ENCODE data around the gene CNOT2.

Gene CNOT2

DNA sequence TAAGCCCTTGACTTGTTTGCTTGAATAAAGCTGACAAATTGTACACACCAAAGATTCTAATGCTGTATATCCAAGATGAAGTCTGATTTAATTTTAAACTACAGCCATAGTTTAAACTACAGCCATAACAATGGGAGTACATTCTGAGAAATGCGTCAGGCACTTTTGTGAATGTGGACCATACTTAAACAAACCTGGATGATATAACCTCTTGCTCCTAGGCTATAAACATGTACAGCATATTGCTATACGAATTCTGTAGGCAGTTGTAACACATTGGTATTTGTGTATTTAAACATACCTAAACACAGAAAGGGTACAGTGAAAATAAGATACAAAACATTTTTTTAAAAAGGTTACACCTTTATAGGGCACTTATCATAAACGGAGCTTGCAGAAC, 63.4 kb downstream of the CNOT2 start:
- no peak for DNase-seq

DNA sequence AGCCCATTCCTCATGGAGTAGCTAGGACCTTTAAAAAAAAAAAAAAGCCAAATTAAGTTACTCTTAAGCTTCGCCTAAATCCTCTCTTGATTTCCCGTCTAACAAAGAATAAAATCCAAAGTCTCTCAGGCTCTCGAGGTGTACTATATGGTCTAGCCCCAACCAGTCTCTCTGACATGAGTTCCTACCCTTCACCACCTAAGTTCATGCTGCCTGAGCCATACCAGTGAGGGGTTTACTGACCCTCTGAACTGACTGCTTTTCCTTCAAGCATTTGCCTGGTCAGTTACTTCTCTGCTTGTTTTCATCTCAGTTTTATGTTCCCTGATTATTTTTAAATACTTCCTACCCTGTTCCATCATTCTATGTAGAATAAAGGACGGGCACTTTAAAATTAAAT, 64.6 kb downstream of the CNOT2 start:
- no peak for DNase-seq

DNA sequence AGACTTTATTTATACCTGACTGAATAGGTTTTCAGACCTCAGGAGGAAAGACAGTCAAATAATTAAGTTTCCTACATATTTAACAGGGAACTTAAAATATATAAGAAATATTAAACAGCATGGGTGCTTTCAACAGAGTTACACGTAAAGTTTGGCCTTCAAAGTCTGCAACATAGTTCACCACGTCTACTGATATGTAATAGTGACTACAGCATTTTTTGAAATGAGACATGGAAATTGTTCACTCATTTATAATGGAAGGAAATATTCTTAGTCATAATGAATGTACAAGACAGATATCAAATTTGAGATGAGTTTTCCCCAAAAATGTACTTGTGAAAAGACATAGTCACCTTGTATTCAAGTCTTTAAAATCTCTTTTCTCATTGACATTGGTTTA, 66.1 kb downstream of the CNOT2 start:
- no peak for DNase-seq

DNA sequence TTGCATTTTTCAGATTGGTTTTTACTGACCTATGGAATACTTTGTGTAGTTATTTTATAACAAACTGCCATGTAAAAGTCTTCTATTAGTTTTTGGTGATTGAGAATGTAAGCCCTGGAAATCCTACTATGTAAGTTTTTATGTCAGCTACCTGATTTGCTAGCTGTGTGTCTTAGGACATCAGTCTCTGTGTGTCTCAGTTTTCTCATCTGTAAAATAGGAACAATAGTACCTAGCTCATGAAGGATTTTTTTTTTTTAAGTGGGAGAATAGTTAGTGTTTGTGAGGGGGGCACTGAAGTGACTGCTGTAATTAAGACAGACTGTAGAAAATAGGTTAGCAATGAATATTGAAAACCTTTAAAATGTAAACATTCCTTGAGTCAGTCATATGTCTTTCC, 70.9 kb downstream of the CNOT2 start:
- DNase-seq, result no peak

DNA sequence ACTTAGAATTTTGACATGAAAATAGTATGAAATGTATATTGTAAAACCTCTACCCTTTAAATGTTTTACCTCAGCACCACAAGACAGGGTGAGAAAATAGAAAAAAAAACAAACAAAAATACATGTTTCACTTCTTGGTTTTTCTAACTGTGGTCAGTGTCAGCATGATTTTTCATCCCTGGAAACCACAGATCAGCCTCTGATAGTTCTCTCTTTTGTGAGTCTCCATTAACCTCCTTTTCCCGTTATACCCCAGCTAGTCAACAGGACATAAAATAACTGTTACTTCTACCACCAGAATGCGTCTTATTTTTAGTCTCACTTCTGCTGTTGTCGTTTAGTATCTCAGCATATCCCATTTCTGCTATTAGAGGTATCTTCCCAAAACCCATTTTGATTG, 74.5 kb downstream of the CNOT2 start:
- no peak for DNase-seq

DNA sequence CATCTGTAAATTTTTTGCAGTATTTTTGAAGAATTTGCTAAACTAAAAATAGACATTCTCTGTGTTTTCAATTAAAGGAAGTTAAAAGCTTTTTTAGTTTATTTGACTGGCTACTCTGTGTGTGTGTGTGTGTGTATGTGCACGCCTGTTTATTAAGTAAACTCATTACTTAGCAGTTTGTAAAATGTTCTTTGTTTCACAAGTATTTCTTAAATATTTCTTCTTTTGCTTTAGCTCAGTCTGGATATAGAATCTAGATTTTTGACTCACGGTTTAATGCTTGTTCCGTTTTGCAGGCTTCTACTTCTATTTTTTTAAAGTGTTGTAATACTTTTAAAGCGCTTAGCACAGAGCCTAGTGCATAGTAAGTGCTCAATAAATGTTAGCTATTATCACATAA, 76.4 kb downstream of the CNOT2 start:
- no peak for DNase-seq

DNA sequence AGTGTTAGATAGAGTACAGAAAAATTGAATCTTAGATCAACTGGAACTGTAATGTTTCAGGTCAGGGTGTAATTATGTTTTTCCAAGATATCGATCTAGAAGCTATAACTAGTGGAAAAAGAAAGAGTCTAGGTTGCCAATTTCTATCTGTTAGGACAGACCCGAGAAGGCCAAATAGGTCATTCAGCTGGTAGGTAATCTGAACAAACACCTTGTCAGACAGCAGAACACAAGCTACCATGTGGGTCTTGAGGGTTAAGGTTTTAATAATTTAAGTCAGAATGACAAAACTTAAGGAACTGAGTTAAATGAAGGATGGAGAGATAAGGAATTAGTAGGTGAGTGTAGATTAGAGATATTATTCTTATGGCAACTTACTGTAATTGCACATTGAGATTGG, 78.0 kb downstream of the CNOT2 start:
- no peak for DNase-seq

DNA sequence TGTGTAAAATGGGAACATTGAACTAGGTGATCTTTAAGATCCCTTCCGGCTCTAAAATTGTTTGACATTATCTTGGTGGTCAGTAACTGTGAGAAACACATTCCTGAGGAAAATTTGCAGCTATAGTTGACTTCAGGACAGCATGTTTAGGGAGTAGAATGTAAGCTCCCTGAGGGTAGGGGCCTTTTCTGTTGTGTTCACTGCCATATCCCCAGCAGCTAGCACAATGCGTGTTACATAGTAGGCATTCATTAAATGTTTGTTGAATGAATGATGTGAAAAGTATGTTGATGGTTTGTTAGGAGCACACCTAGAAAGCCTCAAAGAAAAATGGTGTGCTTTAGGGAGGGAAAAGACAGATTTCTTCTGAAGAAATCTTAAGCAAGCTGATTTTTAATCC, 84.3 kb downstream of the CNOT2 start:
- DNase-seq, result no peak

DNA sequence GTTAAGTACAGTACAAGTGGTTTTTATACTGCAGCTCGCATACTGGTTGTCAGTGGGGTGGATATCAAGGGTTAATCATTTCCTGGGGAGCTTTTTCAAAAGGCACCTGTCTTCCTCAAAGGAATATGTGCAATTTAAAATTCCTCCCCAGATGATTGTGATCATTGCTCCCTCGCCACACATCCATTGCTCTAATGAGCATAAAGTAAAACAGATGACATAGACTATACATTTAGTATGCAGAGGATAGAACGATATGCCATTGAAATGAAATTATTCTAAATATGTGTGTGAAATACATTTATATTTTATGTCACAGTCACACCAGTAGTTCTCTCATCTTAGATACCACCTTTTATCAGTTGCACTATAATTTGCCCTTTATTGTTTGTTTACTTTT, 86.5 kb downstream of the CNOT2 start:
- no peak for DNase-seq

DNA sequence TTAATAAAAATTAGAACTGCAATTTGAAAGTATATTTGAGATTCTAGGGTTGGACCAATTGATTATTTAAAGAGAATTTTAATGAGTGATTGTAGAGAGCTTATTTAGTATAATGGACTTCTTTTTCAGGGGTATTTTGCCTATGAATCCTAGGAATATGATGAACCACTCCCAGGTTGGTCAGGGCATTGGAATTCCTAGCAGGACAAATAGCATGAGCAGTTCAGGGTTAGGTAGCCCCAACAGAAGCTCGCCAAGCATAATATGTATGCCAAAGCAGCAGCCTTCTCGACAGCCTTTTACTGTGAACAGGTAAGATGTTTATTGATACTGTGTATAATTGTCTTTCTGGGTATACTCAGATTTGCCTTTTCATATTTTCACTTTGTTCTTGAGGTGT, 86.9 kb downstream of the CNOT2 start:
- no peak for DNase-seq

DNA sequence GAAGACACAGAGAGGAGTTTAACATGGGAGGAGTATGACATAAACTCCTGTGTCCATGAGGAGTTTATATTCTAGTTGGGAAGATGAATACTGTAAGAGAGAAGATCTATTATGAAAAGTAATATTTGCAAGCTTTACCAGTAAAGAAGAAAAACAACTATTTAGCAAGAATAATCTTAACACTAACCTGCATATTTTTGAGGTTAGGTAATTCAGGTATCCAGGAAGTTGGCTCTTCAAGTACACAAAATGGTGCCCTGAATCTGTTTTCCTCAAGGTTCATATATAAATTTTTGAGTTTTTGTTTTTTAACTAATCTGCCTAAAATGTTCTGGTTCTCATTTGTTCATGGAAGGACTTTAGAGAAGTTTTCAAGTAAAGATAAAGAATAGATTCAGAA, 89.0 kb downstream of the CNOT2 start:
- DNase-seq, result no peak

DNA sequence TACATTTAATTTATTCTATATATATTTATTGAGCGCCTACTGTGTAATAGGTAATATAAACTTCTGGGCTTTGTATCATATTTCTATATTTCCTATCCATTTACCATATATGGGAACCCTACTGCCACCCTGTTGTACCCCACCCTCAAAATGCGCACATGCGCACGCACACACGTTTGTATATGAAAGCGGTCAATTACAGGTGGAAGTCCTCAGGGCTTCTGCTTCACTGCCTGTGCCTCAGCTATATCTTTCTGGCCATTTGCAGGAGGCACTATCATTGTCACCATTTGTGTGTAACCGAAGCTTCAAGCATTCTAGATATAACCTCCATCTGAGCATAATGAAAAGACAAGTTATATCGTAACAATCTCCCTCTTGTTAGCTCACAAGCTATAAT, 91.5 kb downstream of the CNOT2 start:
- no peak for DNase-seq

DNA sequence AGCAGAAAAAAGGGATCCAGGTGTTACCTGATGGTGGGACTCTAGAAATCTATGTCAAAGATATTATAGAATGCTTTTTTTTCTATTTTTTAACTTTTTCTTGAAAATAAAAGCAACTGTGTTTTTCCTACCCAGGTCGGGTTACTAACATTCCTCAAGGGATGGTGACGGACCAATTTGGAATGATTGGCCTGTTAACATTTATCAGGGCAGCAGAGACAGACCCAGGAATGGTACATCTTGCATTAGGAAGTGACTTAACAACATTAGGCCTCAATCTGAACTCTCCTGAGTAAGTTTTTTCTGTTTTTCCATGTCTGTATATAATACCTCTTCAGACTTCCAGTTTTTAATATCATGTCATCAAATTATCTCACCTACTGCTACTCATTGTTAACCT, 95.3 kb downstream of the CNOT2 start:
- no peak for DNase-seq

DNA sequence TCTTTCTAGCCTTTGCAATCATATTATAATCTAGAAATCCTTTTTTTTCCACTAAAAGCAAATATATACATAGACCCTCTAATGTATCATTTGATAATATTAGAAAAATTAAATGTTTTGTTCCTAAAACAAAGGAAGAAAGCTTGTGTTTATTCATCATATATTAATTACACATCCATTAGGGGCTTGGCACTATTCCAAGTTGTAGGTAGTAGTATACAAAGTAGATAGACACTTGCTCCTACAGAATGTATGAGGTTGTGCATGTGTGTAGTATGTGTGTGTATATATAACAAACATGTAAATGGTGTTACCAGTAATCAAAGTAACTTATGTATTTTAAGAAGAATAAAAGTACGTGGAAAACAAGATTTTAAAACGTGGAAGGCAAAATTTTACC, 107.8 kb downstream of the CNOT2 start:
- no peak for DNase-seq

DNA sequence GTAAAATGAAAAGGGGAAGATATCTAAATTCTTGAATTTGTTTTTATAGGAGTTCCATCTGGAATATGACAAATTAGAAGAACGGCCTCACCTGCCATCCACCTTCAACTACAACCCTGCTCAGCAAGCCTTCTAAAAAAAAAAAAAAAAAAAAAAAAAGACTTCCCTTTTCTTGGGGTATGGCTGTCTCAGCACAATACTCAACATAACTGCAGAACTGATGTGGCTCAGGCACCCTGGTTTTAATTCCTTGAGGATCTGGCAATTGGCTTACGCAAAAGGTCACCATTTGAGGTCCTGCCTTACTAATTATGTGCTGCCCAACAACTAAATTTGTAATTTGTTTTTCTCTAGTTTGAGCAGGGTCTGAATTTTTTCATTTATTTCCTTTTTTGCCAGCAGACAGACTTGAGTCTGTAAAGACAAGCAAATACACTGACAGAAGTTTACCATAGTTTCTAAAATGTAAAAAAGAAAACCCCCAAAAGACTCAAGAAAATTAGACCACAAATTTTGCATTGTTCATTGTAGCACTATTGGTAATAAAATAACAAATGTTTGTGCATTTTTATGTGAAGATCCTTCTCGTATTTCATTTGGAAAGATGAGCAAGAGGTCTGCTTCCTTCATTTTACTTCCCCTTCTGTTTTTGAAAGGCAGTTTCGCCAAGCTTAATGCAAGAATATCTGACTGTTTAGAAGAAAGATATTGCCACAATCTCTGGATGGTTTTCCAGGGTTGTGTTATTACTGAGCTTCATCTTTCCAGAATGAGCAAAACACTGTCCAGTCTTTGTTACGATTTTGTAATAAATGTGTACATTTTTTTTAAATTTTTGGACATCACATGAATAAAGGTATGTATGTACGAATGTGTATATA, 110.8 kb downstream of the CNOT2 start:
- DNase-seq, result no peak

DNA sequence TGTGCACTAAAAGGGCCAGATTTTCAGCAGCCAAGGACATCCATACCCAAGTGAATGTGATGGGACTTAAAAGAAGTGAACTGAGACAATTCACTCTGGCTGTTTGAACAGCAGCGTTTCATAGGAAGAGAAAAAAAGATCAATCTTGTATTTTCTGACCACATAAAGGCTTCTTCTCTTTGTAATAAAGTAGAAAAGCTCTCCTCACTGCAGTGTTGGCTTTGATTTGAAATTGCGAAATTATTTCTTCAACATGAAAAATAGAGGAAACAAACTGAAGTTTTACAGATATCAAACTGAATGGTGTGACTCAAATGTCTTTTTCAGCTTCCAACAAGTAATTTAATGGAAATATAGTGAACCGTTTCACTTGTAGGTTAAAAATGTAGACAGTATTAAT, 111.6 kb downstream of the CNOT2 start:
- DNase-seq, result no peak

DNA sequence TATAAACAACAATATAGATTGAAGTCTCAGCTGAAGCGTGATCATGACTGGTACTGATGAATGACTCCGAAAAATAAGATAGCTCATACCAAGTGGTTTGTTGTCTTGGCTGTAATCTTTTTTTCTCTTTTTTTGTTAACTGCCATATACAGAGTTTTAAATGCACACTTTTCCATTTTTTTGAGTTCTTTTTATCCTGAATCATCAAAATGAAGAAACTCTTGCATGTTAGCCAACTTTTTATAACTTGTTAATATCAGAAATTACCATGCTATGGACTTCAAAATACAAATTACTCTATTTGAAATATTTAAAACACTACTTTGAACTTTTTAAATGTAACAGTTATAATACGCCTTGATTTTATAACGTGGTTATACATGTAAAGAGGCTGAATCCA, 112.7 kb downstream of the CNOT2 start:
- DNase-seq, result no peak

DNA sequence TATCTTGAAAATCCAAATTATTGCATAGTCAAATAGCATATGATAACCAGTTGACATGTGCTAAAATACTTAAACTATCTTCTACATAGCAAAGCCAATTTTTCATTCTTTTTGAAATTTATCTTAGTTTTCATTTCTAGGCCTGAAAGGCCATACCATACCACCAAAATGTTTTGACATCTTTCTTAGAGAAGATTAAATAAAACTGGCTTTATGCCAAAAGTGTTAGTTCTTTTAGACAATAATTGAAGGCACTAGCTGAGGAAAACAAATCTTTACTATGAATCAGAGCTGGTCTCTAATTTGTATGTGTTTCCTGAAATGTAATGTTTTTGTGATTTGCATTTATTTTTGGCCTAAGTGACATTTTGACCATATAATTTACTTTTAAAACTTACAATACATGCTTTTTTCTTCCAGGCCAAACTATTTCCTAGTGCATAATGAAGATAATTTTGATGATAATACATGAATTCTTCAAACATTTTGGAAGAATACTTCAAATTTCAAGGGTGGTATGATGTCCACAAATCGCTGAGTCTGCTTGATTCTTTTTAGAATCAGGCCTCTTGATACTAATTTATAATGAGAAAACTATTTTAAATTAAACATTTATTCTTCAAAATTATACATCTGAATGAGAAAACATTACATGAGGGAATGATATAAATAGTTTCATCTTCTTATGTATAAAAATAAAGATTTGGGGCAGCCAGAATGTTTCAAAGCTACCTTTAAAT, 116.4 kb downstream of the CNOT2 start:
- DNase-seq, result no peak

DNA sequence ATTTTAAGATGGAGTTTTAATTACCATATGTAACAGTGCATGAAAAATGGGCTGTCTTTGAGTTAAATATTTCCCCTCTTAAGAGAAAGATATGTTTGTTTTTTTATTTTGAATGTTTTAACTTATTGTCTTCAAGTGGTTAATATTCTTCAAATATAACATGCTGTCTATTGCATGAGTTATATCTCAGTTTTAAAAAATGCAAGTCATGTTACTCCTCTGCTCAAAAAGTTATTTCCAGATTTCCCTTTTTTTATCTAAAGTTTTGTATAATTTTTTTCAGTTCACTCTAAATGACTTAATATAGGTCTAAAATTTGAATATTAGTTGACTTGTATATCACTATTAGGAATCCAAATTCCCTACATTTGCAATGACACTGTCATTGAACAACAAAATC, 117.0 kb downstream of the CNOT2 start:
- DNase-seq, result no peak

DNA sequence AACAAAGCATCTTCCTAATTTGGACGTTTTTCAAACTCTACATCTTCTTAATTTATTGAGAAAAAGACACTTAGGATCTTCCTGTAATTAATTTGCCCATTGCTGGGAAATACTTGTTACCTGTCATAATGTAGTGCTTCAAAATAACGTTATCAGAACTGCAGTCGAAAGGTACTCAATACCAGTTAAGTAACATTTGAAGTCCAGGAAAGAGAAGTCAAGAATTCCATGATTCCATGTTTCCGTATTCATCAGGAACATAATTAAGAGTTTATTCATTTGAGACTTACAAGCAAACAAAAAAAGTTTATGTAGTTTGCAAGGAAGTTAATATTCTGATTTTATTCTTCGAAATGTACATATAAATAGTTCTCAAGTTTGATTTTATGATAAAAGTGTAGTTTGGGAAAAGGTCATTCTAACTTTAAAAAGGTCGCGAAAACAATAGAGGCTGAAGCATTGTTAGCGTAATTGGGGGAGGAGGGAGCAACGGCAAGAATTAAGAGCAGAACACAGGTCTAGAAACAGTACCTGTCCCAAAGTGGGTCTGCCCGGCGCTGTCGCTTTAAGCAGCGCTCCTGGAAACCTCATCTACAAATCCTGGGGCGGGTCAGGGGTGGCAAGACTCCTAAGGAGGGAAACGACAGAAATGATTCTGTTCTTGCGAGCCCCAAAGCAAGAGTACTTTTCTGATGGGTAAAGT, 121.6 kb downstream of the CNOT2 start:
- no peak for DNase-seq

DNA sequence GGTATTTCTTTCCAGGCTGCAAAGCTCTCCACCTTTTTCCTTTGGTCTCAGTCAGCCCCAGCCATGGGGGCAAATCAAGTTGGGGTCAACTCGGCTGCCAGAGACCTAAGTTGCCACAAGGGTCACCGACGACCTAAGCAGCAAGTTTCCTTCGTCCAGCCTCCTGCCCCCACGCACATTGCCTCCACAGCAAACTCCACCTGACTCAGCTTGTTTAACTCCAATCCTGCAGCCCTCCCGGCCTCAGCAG, 122.1 kb downstream of the CNOT2 start:
- DNase-seq, result no peak

DNA sequence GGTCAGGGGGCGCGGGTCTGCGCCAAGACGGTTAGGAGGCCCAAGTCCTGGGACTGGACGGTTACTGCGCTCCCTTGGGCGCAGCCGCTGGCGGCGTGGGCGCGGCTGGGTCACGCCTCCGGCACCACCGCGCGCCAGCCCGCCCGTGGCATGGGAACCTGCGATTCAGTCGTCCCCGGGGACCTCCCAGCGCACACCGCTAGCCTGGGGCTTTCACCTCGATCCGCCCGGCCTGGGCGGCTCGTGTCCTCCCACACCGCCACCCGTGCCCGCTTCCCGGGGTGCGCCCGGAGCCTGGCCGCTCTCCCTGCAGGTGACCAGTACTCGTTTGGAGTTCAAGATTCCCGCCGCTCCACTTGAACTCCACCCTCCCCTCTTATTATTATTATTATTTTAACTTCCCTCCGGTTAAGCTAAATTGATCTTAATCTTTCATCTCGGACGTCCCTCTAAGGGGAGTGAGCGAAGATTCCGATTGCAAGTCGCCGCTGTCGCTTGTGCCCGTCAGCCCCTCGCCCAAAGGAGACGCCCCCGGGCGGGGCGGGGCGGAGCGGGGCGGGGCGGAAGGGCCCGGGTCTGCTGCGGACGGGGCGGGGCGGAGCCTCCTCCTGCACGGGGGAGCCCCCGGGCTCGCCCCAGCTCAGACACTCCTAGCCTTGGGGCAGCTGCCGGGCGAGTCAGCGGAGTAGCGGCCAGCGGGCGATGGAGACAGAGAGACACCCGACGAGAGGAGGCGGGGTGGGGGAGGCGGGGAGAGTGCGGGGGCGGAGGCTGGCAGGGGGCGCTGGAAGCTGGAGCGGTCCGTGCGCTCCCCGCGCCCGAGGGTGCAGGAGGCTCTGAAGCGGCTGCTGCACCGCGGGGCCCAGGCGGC, 122.7 kb downstream of the CNOT2 start, which contains the start of gene KCNMB4:
Gene KCNMB4, plus strand, starts transcription at position 643 of the 871 bp plus-strand sequence. CDS start 445 bp downstream, outside the sequence.
- peak; percentile 24 for DNase-seq
